HG02678 (cell line): Measurements from ENCODE around the gene GSX1.
"Not testable (repeated sequence)": the region's sequence is repeated elsewhere in the genome, so short reads cannot be mapped to it uniquely, and the experiment has no call there.

Source experiments
- ATAC-seq: cut with Tn5 transposase; IDR thresholded peaks from one replicate; pipeline ENCODE4 v1.9.1; 2021; ENCODE audit warnings: mild to moderate bottlenecking, moderate library complexity; ENCODE audit not compliant: unreplicated experiment

GSX1 gene

GRCh38 chr13:27792393-27793218 is at the start of gene GSX1:
TSS of gene GSX1 (plus strand) at chr13:27792483. CDS start at chr13:27792691, 208 bp downstream.
- no peak for ATAC-seq

GRCh38 chr13:27744801-27745200 is 47.5 kb upstream of the GSX1 start:
- ATAC-seq = no peak

- no peak for ATAC-seq
These were observed 47.0 kb upstream of the GSX1 start for GRCh38 chr13:27745301-27745700.

GRCh38 chr13:27748143-27748542 is 44.1 kb upstream of the GSX1 start:
- ATAC-seq = not testable (repeated sequence)

- no peak for ATAC-seq
These were observed 40.2 kb upstream of the GSX1 start for GRCh38 chr13:27751953-27752532.

GRCh38 chr13:27765650-27766049 is 26.6 kb upstream of the GSX1 start:
- ATAC-seq = no peak

- ATAC-seq = no peak
These were observed 21.5 kb upstream of the GSX1 start for GRCh38 chr13:27770809-27771208.

- no peak for ATAC-seq
These were observed 19.4 kb upstream of the GSX1 start for GRCh38 chr13:27772651-27773425.

GRCh38 chr13:27774169-27774568 is 18.1 kb upstream of the GSX1 start:
- no peak for ATAC-seq

GRCh38 chr13:27774651-27775050 is 17.6 kb upstream of the GSX1 start:
- ATAC-seq = no peak

GRCh38 chr13:27775943-27776342 is 16.3 kb upstream of the GSX1 start:
- no peak for ATAC-seq

- ATAC-seq = no peak
These were observed 10.1 kb upstream of the GSX1 start for GRCh38 chr13:27782151-27782550.

- ATAC-seq = no peak
These were observed 9.2 kb upstream of the GSX1 start for GRCh38 chr13:27783111-27783510.

- ATAC-seq = no peak
These were observed 4.0 kb upstream of the GSX1 start for GRCh38 chr13:27788271-27788670.

GRCh38 chr13:27789153-27789494 is 3.2 kb upstream of the GSX1 start:
- ATAC-seq = no peak

GRCh38 chr13:27789495-27790303 is 2.6 kb upstream of the GSX1 start:
- no peak for ATAC-seq

GRCh38 chr13:27790523-27790922 is 1.8 kb upstream of the GSX1 start:
- ATAC-seq = no peak

GRCh38 chr13:27791146-27791900 is 960 bp upstream of the GSX1 start:
- no peak for ATAC-seq

GRCh38 chr13:27791901-27792392 is 336 bp upstream of the GSX1 start:
- no peak for ATAC-seq
